ENCODE measurements around the gene SIK3. TPM values are rescaled to one million over a fixed set of nuclear protein-coding genes. Genes with fewer than 3 reads are reported as not detected.

The SIK3 gene
- total RNA-seq, 1 experiment from 2014 or later = 31.4 TPM

GRCh38 chr11:117146521-117146920, 48.3 kb upstream of the SIK3 start:
- TF ChIP-seq CTCF (conservative IDR thresholded peaks at IDR 0.05) = no peak
- no peak for DNase-seq
- no CpG with 5 or more reads among the region's 10 CpGs for WGBS (ENCODE audit: extremely low coverage, insufficient read length, low lambda C conversion rate)

More at GRCh38 chr11:117146521-117146920, 48.3 kb upstream of the SIK3 start:
- Mint-ChIP-seq H3K27me3 (ENCODE audit: low read depth) (peaks cover under 1% of the 10 kb centered on the region), H3K9me3 (no peaks in the 10 kb centered on the region; a peak in 2 of 5 replicates), H3K4me1 (peaks cover 30 to 39% of the 10 kb centered on the region in 2 experiments), H3K36me3 (ENCODE audit: insufficient read depth in 1 of 3, low read depth in 3 of 3) (peaks cover 37 to 56% (median 55%) of the 10 kb centered on the region in 3 experiments), H3K27ac (peak overlapping the region; percentile 67 to 89 (median 73); a peak in 5 of 7 replicates), H3K4me3 (peak overlapping the region; percentile 91 to 95; a peak in 4 of 5 replicates)
- Histone ChIP-seq H4K20me1 (ENCODE audit: control insufficient read depth, insufficient read depth, insufficient read length) (no peaks in the 10 kb centered on the region), H3K27me3 (ENCODE audit: insufficient read depth, low read length) (no peaks in the 10 kb centered on the region), H3K79me2 (ENCODE audit: insufficient read depth, low read length) (peaks cover 55% of the 10 kb centered on the region), H3K23ac (ENCODE audit: insufficient read length, low read depth, low read length) (no peak overlapping the region), H3K79me1 (ENCODE audit: insufficient read depth, low read depth, low read length, poor library complexity, severe bottlenecking) (peaks cover 5% of the 10 kb centered on the region), H2AK5ac (ENCODE audit: insufficient read length, low read length) (no peak overlapping the region), H3K4me2 (ENCODE audit: insufficient read depth, insufficient read length, low read length) (no peak overlapping the region), H3T11ph (ENCODE audit: low read length) (no peak overlapping the region), H3K18ac (ENCODE audit: insufficient read length, low read depth, low read length) (no peak overlapping the region), H2BK120ac (ENCODE audit: low read depth, low read length, poor library complexity, severe bottlenecking) (no peak overlapping the region), H2BK12ac (ENCODE audit: insufficient read length, low read depth, low read length) (no peak overlapping the region), H4K91ac (ENCODE audit: insufficient read length, low read depth, low read length) (no peak overlapping the region), H3K4me1 (ENCODE audit: insufficient read depth, low read length) (no peaks in the 10 kb centered on the region; the same call in 1 of the 2 replicates), H3K23me2 (ENCODE audit: insufficient read length, low read depth, low read length, poor library complexity, severe bottlenecking) (peaks cover 15% of the 10 kb centered on the region), H2BK15ac (ENCODE audit: low read depth, low read length) (no peak overlapping the region), H4K8ac (replicated peaks; ENCODE audit: insufficient read length, low read depth, low read length) (no peak overlapping the region), H4K5ac (ENCODE audit: insufficient read length, low read depth, low read length) (no peak overlapping the region), H3K9me3 (ENCODE audit: control insufficient read depth, low read depth, low read length) (no peaks in the 10 kb centered on the region), H3K14ac (ENCODE audit: insufficient read depth, low read length) (no peak overlapping the region), H2BK20ac (ENCODE audit: low read depth, low read length, poor library complexity, severe bottlenecking) (no peak overlapping the region), H3K9ac (ENCODE audit: extremely low read depth, insufficient read length, low read length) (no peak overlapping the region), H3K56ac (ENCODE audit: insufficient read length, low read depth, low read length) (no peak overlapping the region), H2AFZ (ENCODE audit: low read length) (no peak overlapping the region), H2BK5ac (ENCODE audit: insufficient read length, low read length) (no peak overlapping the region), H3K27ac (ENCODE audit: insufficient read length, low read depth, low read length) (no peak overlapping the region), H3K4ac (ENCODE audit: low read depth, low read length) (no peak overlapping the region)
